GM21825 (cell line): ENCODE data around the gene GTPBP2.
"Not testable (repeated sequence)": the region's sequence is repeated elsewhere in the genome, so short reads cannot be mapped to it uniquely, and the experiment has no call there.

Experiments
- ATAC-seq: cut with Tn5 transposase; IDR thresholded peaks from one replicate; pipeline ENCODE4 v1.9.1; 2021; ENCODE audit warnings: mild to moderate bottlenecking, moderate library complexity; ENCODE audit not compliant: unreplicated experiment

The GTPBP2 gene

DNA sequence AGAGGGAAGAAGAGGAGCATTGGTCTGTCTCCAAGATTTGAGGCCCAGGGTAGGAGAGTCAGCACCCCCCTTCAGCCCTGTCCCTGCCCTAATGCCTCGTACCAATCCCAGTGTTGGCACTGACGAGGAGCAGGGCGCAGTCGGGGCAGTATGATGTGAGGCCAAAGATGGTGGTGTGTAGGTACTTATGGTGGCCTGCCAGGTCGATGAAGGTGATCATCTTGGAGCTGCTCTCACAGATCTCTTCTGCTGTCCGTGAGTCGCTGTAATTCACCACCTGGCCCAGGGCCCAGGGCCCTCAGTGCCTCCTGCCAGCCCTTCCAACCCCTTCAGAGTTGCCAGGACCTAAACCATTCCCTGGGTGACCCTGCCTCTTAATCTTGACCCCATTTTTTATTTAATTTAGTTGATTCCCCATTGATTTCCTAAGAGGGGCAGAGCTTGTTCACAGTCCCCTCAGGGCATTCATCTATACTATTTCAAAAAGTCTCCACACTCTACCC lies 4.2 kb downstream of the GTPBP2 start:
- no peak for ATAC-seq

DNA sequence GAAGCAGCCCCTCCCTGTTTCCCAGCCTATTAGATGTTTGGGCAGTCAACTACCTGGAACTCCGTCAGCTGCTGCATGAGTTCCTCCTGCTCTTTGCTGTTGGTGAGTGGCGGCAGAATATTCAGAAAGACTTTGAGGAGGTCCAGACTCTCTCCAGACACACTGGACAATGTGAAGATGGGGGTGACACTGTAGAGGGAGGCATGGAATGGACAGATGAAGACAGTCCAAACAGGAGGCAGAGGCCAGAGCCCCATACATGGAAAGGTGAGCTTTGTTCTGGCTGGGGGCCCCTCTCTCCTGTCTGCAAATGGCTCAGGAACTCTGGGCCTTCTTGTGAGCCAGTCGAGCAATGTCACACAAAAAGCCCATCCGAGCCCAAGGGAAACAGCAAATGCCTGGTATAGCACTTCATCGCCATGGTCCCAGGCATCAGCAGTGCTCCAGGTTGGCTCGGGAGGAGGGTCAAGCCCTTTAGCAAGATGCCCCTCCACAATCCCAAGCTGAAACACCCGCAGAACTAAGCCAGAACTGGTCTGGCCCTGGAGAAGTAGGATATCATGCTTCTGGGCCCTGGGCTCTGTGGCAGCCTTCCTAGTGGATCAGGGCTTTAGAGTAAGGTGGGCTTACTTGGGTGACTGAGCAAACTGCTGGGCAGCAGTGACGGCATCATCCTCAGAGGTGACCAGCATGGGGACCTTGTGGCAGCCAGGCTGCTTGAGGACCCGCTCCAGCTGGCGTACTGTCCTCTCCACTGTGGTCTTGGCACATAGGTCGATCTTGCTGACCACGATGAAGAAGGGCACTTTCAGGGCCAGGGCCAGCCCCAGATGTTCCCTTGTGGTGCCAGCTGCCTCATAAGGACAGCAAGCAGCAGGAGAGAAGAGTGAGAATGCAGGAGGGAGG lies 4.9 kb downstream of the GTPBP2 start:
- ATAC-seq = no peak

DNA sequence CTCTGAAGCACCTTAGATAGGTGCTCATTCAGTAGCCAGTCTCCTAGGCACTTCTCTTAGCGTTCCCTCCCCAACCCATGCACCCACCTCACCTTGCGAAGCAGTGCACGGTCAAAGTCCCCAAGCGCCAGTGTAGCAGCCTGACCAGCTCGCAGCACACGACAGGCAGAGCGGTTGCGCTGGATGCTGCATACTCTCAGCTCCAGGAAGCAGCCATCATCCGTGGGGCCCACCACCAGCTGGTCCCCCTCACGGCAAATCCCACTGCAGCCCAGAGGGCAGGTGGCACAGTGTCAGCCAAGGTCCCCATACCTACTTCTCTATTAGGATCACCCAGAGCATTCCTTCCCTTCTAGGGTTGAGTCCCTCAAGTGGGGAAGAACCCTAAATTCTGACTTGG lies 6.5 kb downstream of the GTPBP2 start:
- ATAC-seq = no peak

DNA sequence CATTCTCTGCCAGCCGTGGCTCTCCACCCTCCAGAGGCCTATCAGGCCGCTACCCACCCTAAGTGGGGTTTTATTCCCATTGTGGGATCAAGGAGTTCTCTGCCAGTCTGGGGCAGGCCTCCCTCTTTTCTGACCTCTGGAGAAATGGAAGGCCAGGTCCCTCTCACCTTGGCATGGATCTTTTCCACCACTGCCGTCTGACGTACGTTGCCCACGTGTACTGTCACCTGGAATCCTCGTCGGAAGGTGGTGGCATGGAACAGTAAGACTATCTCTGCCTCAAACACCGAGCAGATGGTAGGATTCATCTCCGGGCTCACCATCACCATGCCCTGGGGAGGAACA lies 7.3 kb downstream of the GTPBP2 start:
- no peak for ATAC-seq

DNA sequence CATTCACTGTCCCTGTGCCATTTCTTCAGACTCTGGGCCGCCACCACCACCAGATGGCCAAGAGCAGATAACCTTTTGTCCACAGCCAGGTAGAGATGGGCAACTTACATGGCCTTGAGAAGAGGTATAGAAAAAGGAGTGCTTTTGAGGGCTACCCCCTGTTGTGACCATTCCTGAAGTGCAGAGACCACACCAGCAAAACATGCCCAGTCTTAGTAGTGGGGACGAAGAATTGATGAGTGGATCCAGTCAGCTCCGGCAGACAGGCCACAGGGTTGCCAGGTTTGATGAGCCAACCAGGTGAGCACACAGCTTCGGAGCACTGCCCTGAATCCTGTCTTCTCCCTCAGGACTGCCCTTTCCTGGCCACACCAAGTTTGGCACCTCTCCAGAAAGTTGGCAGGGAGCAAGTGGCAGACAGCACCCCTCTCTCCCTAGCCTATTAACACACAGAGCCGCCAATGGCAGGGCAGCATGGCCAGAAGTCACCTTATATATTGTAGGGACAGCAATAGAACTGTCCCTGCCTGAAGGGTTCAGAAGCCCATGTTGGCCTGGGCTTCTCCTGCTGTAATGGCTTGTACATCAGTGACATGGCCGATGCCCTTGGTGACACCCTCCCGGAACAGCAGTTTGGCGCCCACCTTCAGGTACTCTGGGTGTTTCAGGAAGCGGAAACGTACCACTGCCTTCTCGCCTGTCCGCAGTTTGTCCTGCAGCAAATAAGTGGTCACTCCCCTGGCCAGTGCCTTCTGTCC lies 7.8 kb downstream of the GTPBP2 start:
- no peak for ATAC-seq

DNA sequence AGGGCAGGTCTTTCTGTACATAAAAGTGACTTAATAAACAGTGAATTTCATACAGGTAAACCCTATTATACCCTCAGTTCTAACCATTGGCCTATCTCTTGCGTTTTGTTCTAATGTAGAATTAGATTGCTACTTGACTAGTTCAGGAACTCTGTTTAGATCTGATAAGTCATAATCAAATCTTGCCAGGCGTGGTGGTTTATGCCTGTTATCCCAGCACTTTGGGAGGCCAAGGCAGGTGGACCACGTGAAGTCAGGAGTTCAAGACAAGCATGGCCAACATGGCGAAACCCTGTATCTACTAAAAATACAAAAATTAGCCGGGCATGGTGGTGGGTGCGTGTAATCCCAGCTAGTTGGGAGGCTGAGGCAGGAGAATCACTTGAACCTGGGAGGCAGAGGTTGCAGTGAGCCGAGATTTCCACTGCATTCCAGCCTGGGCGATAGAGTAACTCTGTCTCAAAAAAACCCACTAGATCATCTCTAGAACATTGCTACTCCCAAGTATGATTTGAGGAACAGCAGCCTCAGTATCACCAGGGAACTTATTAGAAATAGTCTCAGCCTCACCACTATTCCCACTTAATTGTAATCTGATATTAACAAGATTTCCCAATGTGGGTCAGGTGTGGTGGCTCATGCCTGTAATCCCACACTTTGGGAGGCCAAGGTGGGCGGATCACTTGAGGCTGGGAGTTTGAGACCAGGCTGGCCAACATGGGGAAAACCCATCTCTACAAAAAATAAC lies 12.2 kb downstream of the GTPBP2 start:
- ATAC-seq = no peak

DNA sequence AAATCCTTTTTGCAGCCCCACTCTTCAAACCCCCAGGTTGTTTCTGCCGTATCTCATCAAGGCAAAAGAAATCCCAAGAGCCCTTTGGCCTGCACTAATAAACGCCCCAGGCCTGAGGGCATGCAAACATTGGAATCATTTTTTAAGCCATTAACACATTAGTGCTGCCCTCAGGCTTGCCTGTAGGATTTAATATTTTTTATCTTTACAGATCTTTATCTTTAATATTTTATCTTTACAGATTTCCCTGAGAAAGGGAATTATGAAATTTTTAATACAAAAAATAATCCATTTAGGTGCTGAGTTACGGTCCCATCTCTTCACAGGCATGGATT lies 14.7 kb downstream of the GTPBP2 start:
- no peak for ATAC-seq

DNA sequence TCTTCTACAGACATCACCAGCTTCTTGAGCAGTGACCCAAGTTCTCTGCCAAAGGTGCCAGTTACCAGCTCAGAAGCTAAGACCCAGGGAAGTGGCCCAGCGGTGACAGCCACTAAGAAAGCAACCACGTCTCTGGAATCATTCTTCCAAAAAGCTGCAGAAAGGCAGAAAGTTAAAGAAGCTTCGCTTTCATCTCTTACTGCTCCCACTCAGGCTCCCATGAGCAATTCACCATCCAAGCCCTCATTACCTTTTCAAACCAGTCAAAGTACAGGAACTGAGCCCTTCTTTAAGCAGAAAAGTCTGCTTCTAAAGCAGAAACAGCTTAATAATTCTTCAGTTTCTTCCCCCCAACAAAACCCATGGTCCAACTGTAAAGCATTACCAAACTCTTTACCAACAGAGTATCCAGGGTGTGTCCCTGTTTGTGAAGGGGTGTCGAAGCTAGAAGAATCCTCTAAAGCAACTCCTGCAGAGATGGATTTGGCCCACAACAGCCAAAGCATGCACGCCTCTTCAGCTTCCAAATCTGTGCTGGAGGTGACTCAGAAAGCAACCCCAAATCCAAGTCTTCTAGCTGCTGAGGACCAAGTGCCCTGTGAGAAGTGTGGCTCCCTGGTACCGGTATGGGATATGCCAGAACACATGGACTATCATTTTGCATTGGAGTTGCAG lies 15.2 kb downstream of the GTPBP2 start:
- ATAC-seq = no peak

DNA sequence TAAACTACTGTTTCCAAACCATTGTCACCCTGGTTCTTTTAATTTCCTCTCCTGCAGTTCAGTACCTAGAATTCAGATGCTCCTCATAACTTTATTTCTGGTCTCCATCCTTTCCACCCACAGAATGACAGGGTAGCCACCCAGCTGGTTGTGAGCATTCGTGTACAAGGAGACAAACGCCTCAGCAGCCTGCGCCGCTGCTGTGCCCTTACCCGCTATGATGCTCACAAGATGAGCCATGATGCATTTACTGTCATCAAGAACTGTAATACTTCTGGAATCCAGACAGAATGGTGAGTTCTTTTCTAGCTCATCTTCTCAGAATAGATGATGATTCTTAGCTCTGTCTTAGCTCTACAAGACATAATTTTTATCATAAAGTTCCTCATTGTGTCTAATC lies 18.6 kb downstream of the GTPBP2 start:
- ATAC-seq = no peak

DNA sequence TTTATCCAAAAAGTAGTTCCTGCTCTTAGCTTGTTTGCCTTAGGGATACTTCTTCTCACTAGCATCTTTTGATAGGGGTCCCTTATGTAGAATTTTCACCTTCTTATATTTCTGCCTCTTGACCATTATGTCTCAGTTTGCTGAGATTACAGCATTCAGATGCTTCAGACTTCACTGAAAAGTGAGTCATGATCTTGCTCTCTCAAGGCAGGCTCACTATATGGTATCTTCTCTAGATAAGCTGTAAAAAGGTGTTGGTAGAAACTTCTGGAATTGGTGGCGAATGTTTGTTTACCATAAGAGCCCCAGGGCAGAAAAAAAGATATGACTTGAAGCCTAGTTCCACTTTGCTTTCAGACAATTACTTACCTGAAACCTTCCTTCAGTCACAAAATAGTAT lies 19.7 kb downstream of the GTPBP2 start:
- no peak for ATAC-seq

DNA sequence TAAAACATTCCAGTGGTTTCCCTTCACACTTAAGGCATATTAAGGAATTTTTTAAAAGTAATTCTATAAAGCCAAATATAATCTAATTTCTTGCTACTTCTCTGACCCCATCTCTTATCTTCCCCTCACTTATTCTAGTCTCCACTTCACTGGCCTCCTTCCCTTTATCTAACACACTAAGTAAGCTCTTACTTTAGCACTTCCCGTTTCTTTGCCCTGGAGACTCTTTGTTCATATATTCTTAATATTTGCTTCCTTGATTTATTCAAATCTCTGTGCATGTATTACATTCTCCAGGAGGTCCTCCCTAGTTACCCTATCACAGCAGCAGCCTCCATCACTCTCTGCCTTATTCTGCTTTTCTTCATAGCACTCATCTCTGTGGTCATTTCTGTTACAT lies 20.3 kb downstream of the GTPBP2 start:
- ATAC-seq = no peak

DNA sequence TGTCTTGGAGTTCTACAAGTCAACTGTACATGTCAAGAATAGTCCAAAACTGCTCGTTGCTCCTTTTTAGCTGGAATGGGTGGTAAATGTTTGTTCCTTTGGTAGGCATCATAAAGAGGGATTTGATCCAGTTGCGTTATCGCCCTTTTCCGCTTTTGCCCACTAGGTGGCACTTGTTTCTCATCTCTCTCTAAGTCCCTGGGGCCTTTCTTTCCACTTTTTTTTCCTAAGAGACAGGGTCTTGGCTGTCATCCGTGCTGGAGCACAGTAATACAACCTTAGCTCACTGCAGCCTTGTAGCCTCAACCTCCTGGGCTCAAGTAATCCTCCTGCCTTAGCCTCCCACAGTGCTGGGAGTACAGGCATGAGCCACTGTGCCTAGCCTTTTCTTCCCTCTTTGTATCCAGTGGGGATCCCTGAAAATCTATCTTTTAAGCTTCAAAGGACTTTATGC lies 20.7 kb downstream of the GTPBP2 start:
- ATAC-seq = no peak

DNA sequence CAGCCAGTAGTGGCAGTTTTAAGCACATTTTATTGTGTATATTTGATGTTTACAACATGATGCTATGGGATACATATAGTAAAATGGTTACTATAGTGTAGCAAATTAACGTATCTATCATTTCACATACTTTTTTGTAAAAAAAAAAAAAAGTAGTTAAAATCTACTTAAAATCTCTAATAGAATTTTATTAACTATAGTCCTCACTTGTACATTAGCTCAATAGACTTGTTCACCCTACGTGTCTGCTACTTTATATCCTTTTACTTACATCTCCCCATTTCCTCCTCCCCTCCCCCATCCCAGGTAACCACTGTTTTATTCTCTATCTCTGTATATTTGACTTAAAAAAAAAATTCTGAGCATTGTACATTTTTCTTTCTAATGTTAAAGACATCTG lies 23.0 kb downstream of the GTPBP2 start:
- ATAC-seq = no peak

DNA sequence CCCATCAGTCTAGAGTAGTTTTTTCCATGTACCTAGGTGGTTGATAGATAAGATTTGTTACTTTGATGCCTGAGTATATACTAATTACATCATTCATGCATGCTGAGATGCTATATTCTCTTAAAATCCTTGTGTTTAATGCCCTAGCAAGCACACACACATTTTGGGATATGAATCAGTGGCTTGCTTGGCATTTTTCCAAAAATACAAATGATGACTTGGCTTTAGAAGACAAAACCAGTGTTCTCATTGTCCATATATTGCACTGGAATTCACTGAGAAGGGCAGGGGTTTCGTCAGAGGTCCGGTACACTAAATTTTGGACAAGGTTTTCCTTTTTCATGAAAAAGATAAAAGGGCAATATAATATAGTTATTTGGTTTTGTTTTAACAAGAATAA lies 24.9 kb downstream of the GTPBP2 start:
- no peak for ATAC-seq

DNA sequence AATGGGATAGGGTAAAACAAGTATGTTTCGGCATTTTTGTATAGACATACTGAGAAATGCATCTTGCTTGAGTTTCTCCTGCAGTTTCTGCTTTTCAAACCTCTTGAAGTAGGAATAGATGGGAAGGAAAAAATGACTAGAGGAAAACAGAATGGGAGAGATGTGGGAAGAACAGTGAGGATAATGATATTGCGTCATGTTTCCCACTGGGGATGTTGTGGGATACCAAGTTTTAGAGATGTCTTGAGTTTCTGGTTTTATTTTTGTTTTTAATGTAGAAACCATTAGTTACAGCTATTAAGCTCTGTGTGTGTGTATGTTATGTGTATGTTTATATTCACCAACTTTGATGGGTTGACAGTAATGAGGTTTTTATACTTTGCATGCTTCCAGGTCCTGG lies 28.5 kb downstream of the GTPBP2 start:
- ATAC-seq = no peak

DNA sequence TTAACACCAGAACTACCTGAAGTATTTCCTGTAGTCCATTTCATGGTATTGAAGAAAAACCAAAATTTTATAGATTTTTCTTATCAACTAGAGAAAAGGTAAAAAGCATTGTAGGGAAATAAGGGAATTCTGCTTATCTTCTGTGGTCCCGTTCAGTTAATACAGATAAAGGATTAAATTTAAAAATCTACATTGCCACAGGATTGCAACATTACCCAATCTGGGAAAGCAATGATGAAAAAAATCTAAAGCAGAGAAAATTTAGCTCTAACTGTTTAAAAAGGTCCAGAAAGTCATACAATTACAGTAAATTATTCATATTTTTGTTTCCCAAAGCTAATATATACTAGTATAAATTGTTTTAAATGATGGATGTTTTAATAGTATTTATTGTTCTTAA lies 35.1 kb downstream of the GTPBP2 start:
- no peak for ATAC-seq

DNA sequence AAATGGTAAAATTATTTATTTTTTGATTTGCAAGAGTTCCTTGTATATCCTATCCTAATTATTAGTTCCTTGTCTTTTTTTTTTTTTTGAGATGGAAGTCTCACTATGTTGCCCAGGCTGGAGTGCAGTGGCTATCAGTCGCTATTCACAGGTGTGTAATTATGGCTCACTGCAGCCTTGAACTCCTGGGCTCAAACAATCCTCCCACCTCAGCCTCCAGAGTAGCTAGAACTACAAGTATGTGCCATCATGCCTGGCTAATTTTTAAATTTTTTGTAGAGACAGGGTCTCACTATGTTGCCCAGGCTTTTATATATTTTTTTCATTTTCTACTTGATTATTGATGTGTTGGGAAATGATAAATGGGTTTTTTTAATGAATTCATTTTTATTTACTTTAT lies 39.5 kb downstream of the GTPBP2 start:
- not testable (repeated sequence) for ATAC-seq

DNA sequence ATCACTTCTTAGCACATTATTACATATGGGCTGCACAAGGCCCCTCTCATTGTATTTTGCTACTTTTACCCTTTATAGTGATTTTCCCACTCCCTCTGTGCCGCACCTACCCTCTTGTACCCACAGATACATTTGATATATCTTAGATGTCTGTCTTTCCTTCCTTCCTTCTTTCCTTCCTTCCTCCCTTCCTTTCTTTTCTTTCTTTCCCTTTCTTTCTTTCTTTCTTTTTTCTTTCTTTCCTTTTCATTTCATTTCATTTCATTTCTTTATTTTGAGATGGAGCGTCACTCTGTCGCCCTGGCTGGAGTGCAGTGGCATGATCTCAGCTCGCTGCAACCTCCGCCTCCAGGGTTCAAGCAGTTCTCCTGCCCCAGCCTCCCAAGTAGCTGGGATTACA lies 40.9 kb downstream of the GTPBP2 start:
- no peak for ATAC-seq

DNA sequence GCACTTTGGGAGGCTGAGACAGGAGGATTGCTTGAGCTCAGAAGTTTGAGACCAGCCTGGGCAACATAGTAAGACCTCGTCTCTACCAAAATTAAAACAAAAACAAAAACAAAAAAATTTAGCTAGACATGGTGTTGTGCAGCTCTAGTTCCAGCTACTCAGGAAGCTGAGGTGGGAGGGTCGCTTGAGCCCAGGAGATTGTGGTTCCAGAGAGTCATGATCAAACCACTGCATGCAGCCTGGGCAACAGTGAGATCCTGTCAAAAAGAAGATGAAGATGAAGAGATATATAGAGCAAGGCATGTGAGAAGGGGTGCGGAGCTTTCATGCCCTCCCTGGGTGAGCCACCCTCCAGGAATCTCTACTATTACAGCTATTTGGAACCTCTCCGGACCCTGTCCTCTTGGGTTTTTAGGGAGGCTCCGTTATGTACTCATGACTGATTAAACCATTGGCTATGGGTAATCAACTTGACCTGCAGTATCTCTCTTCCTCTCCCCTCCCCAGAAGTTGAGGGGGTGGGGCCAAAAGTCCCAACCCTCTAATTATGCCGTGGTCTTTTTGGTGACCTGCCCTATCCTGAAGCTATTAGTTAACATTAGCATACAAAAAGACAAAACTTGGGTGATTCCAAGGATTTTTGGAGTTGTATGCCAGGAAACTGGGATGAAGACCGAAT lies 44.0 kb downstream of the GTPBP2 start:
- ATAC-seq = no peak

DNA sequence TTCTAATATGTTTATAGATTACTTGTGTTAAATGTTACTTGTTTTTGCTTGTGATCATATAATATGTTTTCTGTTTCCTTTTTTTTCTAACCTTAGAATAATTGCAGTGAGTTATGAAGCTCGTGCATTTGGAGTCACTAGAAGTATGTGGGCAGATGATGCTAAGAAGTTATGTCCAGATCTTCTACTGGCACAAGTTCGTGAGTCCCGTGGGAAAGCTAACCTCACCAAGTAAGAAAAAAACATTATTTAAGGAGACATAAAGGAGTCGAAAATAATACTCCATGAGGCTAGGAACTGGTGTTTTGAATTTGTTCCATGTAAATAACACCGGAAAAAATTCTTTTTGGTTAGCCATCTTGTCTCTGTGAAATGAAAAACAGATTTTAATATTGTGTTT lies 46.2 kb downstream of the GTPBP2 start:
- no peak for ATAC-seq
